HG02970 (cell line): ENCODE data around the gene MBP.
"Not testable (repeated sequence)": the region's sequence is repeated elsewhere in the genome, so short reads cannot be mapped to it uniquely, and the experiment has no call there.

Source experiments
- ATAC-seq: cut with Tn5 transposase; IDR thresholded peaks from one replicate; pipeline ENCODE4 v1.9.1; 2021; ENCODE audit warnings: mild to moderate bottlenecking, moderate library complexity, moderate number of reproducible peaks; ENCODE audit not compliant: unreplicated experiment, low FRiP score

The MBP gene

DNA sequence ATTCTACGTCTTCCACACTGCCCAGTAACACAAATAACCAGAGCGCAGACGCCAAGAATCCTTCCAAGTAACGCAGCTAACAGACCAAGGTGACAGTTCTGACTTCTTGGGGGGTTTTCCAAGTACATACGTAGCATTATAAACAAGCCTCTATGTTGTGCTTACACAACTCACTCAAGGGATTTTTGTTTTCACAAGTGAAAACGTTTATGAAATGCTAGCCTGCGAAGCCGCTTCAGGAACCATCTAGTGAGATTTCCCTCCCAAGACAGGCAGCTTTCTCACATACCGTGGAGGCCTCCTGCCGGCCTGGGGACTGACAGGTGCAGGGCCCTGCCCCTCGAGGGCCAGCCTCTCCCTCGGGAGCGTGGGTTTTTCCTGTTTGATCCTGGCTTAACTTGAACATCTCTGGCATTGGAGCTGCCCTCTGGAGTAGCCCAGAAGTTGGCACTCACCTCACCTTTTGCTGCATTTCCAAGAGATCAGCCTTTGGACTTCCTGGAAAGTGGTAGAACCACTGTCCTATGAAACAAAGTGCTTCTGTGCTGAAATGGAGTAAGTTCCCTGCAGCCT is 151.1 kb downstream of the MBP start:
- ATAC-seq, result no peak

DNA sequence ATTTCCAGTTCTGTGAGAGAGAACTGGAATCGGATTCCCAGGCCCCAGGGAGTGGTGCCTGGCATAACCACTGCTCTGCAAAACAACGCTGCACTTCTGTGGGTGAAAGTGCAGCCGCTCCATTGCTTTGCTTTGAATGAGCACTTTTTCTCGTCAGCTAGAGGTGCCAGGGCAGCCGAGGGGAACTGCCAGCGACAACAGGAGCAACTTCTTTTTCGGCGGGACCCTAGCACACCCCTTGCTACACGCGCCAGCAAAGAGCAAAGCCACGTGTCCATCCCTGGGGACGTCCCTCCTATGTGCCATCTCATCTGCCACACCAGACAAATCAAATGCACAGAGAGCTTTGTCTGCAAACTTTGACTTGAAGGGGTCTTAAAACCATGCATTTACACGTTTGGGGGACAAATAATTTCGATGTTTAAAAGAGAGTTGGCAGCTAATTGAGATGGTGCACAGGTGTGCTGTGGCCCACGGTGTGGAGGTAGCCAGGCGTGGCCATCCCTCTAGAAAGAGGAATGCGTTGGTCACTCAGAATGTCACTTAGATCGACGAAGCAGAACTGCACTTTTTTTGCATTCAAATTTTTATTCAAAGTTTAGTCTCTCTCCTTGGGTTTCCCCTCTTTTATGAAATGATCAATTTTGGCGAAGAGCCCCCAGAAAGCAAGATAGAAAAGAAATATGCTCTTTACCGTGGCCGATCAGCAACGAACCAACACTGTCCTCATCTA is 151.8 kb downstream of the MBP start:
- ATAC-seq, result no peak

DNA sequence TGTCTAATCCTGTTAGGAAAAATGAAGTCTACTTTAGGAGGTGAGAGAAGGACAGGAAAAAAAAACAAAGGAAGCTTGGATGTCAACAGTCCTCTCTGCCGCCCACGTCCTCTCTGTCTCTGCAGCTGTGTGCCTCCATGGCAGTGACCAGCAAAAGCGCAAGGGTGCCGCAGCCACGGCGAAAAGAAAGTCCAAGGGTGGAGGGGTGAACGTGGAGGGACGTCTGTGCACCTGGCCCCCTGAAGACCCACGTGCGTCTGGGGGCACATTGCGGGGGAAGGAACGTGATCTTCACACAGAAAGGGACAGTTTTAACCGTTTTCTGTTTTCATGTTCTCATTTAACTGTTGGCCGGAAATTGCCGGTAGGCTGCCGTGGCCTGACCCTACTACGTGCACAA is 152.7 kb downstream of the MBP start:
- ATAC-seq, result no peak

DNA sequence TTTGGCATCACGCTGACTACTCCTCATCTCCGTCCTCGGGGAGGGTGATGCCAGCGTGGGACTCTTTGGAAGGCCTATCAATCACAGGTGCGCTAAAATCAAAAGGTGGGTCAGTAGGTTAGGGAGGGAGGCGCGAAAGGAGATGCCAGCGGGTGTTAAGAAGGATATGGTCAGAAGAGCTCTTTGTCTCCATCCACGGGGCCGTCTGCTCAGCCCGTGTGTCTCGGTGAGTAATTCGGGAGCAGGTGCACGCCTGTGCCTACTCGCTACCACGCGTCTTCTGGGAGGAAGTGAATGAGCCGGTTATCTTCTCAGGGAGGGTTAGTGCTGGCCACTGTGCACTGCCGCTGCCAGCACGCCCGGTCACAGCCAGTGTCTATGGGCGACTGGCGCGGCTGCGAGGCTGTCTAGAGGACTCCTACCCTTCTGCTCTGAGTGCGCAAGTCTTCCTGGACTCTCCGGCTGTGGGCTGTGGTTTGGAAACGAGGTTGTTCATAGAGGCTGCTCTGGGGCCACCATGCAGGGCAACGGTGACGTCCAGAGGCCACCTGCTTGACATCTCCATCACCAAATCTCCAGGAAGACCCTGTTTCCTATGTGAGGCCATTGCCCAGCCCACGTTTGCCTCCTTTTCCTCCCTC is 153.4 kb downstream of the MBP start:
- ATAC-seq, result no peak

DNA sequence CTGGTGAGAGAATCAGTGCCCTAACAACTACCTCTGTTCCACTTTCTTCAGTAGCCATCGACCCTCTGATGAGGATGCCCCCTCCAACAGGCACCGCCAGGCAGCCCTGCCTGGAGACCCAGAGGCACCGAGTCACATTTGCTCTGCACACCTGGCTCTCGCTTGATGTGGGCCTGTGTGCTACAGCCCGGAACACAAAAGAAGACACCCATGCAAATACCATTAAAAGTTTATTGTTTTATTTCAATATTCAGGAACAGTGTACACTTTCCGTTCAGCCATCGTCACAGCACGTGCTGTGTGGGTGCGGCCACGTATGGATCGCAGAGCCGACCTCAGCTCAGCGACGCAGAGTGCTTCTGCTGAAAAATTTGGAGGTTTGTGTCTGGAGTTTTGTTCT is 154.0 kb downstream of the MBP start:
- ATAC-seq, result no peak

DNA sequence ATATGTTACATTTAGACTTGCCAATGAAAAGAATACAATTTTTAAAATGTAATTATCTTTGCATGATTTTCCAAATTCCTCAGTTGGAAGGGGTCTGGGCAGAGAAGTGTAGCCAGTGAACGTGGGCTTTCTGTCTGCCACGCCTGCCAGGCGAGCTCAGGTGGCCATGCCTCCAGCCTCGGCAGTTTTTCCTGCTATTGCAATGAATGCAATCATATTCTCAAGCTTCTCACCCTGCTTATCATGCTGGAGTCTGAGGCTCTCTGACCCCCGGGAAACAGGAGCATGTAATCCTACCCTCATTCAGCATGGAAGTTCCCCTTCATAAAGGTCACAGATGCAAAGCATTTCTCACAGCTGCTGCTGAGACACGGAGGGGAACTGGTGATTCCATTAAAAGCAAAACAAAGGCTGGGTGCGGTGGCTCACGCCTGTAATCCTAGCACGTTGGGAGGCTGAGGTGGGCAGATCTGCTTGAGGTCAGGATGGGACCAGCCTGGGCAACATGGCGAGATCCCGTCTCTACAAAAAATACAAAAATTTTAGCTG is 154.8 kb downstream of the MBP start:
- ATAC-seq, result no peak

DNA sequence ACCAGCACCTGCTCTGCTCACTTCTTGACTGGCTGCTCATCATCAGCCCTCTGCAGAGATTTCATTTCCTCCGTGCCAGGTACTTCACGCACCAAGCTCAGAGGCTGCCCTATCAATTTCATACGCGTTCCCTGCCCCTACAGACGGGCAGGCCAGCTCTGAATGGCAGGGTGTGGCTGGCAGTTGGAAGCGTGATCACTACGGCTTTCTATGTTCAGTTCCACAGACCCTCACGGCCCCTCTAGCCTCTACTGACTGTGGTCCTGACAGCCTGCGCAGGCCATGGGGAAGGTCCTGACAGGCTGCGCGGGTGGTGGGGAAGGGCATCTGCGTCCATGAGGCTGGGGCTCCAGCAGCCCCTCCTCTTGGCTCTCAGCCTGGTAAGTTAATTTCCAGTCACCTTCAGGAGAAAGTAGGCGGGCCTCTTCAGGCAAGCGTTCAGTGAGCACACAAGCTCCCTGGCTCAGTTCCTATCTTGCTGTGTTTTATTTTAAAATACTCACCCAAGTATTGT is 155.4 kb downstream of the MBP start:
- no peak for ATAC-seq

DNA sequence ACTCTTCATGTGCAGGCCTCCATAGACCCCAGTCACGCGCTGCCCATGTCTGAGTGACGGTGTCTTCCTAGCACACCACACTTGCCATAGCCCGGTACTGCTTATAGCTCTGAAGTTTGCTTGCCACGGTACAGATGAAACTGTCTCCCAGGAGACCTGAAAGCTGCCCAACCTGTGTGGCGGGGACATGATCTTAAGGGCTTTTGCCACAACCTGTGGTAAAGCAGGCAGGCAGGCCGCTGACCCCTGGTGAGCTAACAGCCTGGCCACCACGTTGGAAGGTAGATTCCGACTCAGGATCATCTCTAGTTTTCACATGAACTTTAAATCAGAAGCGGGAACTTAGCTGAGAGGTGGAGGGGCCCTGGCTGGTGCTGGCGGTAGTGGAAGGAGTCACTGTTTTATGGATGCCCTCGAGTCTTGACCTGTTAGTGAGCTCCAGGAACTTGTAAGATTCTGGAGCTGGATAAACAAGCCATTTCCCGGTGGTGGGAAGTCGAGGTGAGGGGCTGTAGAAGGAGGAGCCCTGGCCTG is 156.9 kb downstream of the MBP start:
- no peak for ATAC-seq

DNA sequence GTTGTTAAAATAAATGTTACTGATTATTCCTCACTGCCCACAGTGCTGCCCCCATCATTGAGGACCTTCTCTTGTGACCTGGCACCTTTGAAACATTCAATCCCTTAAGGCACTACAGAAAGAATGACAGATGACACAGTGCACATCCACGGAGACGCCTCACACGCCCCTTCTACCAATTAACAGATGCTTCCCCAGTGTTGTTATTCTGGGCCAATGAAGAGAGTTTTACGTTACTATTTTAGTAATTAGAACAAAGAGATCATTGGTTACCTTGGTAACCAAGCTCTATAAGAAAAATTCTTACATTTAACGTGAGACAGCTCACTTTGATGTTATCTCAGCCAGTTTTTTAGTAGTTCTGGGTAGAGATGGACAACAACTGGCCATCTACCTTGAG is 158.2 kb downstream of the MBP start:
- no peak for ATAC-seq

DNA sequence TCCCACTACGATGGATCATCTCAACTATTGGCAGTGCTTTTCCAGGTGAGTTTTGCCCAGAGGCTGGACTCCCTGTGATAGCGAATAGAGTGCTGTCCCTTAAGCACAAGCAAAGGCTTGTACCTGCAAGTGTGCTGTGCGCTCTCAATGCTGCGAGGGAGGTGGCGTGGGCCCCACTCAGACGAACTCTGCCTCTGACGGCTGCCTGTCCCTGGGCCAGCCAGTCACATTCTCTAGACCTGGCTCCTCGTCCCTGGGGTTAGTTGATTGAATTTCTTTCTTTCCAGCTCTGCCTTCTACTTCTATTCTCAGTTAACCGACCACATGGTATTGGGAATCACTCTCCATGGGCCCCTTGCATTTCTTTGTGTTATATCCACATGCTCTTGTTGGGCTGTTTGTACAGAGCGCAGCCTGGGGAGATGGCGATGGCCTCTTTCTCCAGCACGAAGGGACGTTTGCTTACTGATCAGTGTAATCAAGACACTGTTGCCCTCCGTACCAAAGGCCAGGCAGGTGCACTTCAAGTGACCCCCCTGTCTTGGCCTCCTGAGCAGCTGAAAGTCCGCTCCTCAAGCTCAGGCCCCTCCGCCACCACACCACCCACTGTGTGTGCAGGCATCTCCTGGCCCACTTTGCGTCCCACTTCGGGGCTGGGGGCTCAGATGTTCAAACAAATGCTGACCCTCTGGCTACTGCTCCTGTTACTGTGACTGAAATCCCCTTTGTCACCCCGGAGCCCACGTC is 158.9 kb downstream of the MBP start:
- no peak for ATAC-seq

DNA sequence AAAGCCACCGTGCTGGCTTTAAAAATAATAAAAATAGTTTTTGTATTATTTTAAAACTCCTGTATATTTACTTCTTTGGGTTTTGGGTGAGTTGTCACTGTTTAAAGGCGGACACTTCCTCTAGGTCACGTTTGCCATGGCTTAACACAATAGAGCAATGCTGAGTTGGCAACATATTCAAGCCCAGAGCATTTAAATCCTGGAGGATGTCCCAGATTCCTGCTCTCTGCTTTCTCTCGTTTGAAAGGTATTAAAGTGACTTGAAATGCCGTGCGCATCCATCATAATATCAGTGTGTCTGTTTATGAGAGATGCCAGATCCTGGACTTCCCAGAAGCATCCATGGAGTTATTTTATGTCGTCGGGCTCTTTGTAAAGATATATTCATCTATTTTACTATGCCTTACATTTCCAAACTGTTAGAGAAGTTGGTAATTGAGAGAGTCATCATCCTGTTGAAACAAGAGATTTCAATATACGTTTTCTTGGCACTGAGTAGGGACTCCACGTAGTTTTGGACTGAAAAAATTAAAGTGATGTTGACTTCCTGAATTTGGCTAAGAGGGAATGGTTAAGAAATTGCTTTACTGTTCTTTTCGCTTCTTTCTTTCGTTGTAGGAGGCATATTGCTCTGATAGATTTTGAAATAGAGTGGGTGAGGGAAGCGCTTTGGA is 159.6 kb downstream of the MBP start:
- no peak for ATAC-seq

DNA sequence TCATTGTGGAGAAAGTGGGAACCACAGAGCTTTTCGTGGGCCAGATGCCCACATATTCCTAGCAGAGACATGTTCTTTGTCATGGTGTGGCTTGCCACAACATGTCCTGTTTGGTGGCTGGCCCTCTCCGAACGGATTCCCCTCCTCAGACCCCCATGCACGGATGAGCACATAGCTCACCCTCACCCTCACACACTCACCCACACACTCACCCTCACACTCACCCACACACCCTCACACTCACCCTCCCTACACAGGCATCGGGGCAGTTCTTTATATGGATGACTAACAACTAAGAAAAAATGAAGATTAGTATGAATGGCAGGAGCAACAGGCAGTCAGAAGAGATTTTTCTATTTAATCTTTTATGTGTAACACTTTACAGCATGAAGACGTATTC is 160.3 kb downstream of the MBP start:
- ATAC-seq, result no peak

DNA sequence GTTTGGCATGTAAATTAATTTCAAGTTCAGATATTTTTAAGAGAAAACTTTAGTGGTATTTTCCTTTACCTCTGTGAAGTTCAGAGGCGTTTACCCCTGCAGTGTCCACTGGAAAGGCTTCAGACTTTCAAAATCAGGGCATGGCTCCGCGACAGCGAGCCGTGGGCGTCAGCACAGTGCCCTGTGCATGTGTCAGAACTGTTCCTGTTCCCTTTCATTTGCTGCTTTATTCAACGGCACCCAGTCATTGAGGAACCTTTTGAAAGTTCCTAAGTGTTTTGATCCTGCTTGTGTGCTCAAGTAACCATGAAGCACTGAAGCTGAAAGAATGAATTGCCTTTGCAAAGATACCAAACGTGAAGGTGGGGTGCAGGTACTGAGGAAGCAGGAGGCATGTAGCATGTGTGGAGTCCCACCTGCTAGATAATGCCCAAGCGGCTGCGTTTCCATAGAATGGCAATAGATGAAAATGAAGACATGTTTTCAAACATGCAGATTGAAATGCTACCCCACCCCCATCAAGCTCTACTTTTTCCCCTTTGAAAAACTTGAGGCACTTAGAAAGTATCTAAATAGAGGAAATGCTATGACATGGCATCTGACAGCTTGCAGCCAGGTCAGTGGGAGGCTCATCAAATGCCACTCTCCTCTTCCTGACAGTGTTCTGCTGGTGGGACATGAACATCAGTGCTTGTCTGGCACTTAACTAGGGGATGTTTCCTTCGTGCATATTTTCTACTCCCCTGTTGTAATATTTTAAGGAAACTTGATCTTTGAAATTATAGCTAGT is 161.6 kb downstream of the MBP start:
- ATAC-seq, result no peak

DNA sequence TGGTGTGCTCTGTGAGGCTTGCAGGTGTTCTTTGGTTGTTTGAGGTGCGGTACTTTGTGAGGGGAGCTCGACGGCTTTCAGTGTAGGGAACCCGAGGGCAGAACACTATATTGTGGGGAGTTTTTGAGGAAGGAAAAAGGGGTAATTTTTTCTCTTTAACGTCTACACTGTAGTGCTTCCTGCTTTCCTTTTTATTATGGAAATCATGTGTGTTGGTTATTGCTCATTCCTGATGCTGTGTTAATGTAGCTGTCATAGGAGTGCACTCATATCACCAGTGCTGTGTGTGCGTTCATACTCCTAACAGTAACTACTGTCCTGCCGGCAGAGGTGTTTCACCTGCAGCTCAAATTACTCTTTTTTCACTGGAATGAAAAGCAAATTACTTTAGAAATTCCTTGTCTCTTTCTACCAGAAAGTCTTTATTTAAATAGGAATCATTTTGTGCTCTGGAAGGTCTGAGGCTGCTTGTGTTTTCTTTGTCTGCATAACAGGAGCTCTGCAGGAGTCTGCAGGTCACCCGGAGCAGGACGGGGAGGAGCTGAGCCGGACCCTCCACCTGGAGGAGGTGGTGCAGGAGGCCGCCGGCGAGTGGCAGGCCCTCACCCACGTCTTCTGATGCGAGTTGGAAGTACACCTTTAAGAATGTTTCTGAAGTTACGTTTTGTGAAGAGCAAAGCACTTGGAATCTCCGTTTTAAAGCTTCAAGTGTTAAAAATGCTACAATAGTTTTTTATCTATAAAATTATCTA is 164.7 kb downstream of the MBP start:
- ATAC-seq, result no peak

DNA sequence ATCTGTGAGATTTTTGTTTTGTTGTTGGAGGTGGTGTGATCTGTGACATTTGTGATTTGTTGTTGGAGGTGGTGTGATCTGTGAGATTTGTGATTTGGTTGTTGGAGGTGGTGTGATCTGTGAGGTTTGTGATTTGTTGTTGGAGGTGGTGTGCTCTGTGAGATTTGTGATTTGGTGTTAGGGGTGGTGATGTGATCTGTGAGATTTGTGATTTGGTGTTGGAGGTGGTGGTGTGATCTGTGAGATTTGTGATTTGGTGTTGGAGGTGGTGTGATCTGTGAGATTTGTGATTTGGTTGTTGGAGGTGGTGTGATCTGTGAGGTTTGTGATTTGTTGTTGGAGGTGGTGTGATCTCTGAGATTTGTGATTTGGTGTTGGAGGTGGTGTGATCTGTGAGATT is 165.3 kb downstream of the MBP start:
- not testable (repeated sequence) for ATAC-seq

DNA sequence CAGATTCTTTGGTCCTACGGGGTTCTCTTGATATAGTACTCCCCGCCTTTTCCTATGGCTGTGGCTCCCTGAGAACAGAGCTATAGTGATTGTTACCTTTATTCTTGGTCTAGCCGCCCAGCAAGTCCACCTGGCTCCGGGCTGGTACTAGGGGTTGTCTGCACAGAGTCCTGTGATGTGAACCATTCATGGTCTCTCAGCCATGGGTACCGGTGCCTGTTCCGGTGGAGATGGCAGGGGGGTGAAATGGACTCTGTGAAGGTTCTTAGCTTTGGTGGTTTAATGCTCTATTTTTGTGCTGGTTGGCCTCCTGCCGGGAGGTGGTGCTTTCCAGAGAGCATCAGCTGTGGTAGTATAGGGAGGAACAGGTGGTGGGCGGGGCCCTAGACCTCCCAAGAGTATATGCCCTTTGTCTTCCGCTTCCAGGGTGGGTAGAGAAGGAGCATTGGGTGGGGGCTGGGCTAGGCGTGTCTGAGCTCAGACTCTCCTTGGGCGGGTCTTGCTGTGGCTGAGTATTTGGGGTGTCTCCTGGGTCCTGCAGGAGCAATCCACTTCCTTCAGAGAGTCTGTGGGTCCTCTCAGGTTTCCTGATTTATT is 166.9 kb downstream of the MBP start:
- not testable (repeated sequence) for ATAC-seq

DNA sequence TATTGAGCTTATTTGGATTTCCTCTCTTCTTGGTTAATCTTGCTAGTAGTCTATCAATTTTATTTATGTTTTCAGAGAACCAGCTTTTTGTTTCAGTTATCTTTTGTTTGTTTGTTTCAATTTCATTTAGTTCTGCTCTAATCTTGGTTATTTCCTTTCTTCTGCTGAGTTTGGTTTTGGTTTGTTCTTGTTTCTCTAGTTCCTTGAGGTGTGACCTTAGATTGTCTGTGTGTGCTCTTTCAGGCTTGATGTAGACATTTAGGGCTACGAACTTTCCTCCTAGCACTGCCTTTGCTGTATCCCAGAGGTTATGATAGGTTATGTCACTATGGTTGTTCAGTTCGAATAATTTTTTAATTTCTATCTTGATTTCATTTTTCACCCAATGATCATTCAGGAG is 168.6 kb downstream of the MBP start:
- no peak for ATAC-seq

DNA sequence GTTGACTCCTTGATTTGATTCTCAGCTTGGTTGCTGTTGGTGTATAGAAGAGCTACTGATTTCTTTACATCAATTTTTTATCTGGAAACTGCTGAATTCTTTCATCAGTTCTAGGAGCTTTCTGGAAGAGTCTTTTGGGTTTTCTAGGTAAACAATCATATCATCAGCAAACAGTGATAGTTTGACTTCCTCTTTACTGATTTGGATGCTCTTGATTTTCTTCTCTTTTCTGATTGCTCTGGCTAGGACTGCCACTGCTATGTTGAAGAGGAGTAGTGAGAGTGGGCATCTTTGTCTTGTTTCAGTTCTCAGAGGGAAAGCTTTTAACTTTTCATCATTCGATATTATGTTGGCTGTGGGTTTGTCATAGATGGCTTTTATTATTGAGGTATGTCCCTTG is 169.7 kb downstream of the MBP start:
- ATAC-seq, result no peak
